NCI-H1694 treated with DMSO at 0.1 percent for 48 hours (cell line): ENCODE results near the gene XIRP1.

Experiments
- DNase-seq: peaks from one replicate; lab custom pipeline; 2025; lab: John Stamatoyannopoulos, UW

Gene XIRP1

DNA sequence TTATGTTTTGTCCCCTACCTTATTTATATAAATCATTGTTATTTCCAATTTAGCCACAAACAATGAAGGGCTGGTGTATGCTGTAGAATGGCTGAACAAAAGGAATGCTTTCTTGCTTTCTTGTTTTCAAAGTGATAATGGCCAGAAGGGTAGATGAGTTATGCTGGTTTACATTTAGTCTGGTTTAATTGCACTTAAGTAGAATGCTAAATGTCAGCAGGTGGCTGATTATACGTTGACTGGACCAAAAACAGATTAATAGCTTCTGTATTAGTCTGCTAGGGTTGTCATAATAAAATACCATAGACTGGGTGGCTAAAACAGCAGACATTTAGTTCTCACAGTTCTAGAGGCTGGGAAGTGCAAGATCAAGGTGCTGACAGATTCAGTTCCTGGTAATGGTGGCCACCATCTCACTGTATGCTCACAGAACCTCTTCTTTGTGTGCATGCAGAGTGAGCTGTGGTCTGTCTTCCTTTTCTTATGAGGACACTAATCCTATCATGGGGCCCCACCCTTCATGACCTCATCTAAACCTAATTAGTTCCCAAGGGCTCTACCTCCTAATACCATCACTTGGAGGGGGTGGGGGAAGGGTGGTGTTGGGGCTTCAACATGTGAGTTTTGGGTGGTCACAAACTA, 17.1 kb upstream of the XIRP1 start:
- DNase-seq: no peak

DNA sequence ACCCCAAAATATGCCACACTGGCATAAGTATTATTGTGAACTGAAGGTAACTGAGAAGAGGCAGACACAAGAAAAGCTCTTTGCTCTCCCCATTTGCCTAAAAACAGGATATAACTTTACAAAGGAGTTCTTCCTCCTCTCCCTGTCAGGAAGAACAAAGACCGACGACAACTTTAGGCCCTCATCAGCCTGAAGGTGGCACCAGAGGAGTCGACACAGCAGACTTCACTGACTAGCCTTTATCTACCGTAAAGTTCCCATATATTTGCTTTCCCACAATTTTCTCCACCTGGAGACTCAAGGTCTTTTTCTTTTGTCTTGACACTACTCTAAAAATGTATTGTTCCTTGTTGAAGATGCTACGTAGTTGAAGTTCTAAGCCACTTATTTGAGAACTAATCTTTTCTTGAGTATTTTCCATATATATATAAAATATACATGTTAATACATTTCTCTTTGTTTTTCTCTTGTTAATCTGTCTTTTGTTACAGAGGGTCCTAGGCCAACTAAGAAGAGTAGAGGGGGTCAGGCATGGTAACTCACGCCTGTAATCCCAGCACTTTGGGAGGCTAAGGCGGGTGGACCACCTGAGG, 16.2 kb upstream of the XIRP1 start:
- no peak for DNase-seq

DNA sequence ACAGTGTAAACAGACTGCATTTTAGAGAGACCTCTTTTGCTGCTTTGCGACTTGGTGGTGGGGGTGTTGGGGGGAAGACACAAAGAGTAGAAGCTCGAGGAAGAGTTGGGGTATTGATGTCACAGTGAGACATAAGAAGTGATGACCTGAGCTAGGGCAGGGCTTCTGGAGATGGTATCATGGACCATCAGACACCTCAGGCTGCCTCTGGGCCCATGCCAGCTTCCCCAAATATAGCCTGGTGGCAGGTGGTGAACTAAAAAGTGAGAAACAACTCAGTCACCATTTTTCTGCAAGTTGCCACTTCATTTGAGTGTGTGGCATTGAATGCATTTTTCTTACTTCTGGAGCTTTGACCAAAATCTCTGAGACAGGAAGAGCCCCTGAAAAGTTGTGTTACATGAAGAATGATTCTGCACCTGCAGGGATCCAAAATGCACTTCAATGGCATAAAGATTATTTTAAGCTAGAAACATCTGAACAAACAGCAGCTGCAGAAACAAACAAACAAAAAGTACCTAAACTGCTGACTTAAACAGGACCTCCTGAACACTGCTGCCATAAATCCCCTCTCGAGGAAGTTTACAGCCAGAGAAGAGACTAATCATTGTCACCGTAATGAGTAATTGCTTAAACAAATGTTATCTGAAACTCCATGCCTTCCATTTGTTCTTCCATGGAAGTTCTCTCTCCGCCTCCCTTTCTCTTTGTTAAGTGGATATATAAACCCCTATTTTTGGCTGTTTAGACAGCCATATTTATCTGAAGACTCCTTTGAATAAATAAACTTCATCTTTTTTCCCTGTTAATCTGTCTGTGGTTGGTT, 15.2 kb upstream of the XIRP1 start:
- no peak for DNase-seq

DNA sequence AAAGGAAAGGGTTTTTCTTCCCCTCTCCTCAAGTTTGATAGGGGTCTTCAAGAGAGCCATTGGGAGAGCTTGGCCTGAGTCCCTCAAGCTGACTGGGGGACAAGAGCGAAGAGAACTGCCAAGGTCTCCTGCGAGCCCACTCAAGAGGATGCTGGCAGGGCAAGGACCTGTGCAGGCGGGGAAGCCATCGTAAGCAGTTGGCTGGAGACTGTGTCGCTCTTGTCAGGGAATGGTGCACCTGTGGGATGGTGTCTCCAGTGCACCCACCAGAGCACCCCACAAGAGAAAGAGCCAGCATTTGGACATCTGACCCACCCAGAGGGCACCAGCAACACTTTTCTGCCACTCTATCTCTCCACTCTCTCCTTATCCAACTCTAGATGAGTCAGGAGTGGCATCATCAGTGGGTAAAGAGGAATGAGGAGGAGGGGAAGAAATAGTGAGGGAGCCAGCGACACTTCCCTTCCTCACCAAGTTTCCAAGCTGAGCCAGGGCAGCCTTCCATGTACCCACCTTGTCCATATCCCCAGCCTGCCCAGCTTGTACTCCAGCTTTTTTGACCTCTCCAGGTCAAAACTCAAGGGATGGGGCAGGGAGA, 13.6 kb upstream of the XIRP1 start:
- no peak for DNase-seq

DNA sequence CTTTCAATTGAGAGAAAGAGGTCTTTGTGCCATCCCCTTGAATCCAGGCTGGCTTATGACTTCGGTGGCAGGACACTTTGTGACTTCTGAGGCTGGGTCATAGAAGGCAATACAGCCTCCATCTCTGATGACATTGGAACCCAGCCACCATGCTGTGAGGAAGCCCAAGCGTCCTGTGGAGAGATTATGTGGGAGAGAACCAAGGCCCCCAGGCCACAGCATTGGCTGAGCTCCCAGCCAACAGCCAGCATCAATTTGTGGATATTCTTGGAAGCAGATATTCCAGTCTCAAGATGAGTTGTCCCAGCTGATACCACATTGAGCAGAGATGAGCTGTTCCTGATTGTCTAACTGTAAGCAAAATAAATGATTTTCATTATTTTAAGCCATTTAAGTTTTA, 12.7 kb upstream of the XIRP1 start:
- no peak for DNase-seq

DNA sequence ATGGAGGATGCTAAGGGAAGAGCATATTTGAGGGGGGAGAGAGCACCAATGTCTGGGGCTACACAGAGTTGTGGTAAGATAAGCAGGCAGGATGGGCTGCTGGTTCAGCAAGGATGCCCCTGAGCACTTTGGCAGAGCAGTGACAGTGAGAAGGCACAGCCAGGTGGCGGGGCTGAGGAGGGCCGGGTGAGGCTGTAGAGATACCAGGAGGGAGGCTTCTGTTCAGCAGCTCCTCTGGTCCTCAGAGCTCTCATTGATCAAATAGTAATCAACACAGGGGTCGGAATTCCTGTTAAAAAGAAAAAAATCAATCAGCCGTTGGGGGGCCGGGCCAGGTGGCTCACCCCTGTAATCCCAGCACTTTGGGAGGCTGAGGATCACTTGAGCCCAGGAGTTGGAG, 11.5 kb upstream of the XIRP1 start:
- DNase-seq: no peak

DNA sequence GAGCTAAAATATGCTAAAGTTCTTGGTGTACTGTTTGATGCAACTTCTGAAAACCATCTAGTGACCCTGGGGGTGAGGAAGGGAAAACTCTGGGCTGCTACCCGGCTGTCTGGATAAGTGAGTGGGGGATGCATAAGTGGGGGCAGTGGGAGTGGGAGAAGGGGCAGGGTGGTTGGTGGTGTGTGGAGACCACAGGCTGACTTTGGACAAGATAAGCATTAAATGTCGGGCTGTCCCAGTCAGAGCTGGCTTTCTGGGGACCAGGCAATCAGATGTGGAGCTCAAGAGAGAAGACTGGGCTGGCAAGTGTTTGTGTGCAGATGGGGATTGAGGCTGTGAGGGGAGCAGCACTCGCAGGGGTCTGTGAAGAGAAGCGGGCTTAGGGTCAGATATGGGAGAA, 11.0 kb upstream of the XIRP1 start:
- DNase-seq: no peak

DNA sequence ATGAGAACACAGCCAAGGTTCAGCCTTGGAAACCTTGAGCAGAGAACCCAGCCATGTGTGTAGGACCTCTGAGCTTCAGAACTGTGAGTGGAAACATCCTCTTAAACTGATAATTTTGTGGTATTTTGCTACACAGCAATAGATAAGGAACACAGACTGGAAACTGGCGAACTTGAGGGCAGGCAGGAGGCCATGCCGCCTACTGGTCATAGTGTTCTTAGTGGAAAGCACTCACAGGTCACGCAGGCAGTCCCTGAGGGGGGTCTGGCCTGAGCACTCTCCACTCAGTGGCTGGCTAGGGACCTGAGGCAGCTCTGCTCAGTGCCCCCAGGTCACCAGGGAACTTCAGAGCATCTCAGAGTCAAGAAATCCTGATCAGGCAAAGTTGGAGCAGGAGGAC, 9.7 kb upstream of the XIRP1 start:
- no peak for DNase-seq

DNA sequence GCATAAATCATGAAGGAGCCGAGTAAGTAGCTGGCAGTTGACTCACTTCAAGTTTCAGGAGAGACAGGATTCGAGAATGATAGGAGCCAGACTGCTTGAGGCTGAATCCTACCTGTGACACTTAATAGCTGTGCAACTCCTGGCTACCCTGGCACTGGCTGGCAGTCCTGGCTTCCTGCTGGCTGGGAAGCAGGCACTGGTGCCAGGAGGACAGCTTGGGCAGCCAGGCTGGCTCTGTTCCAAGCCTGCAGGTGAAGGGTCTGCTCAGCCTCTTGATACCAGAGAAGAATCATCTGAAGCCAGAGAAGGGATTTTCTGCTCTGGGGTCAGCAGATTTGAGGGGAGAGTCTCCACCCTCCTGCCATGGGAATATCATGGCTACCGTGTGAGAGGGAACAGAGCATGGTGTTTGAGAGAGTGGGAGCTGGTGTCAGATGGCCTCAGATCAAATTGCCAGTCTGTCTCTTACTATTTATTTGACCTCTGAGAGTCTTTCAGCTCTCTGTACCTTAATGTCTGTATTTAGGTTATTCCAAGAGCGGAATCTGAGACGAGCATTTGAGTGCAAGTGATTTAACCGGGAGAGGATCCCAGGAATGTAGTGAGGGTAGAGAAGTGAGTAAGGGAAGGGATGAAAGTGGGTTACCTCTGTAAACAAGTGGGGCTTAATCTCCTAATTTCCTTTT, 4.4 kb upstream of the XIRP1 start:
- DNase-seq: no peak

DNA sequence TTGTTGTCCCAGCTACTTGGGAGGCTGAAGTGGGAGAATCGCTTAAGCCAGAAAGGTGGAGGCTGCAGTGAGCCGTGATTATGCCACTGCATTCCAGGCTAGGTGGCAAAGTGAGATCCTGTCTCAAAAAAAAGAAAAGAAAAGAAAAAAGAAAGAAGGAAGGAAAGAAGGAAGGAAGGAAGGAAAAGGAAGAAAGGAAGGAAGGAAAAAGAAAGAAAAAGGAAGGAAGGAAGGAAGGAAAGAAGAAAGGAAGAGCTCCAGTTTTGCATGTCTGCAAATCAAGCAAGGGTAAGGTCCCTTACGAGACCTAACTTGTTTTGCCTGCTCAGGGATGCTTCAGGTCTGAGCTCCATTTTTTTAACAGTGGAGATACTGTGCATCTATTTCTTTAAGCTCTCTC, 3.6 kb upstream of the XIRP1 start:
- DNase-seq: no peak

DNA sequence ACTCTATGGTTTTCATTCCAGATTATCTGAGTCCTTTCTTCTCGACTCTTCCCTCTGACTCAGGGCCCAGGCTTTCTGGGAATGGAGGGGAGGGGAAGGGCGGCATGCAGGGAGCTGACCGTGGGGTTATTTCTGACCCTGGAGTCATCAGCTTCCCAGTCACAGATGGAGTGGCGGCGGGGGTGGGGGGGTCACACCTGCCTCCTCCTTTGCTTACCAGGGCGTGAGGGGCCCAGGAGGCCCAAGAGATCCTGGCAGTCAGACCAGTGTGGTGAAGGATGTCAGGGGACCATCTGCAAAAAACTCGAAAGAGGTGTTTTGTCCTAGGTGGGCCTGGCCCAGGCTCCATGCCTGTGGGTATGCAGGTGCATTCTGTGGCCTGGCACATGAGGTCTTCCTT, 996 bp upstream of the XIRP1 start:
- DNase-seq: no peak

DNA sequence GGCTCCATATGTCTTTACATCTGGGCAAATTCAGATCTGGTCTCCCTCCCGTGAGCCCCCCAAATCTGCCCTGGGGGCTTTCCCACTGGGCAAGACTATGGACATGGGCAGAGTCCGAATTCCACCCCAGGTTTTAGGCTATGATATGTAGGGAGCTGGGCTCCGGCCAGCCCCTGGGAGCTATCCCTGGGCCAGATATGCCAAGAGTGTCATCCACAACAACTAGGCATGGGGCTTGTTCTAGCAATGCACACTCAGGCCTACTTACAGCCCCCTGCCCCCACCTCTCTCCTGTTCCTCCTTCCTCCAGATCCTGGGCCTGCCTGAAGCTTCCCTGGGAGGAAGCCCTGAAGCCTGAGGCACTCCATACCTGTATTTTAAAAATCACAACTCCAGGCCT, 622 bp downstream of the XIRP1 start:
- no peak for DNase-seq

DNA sequence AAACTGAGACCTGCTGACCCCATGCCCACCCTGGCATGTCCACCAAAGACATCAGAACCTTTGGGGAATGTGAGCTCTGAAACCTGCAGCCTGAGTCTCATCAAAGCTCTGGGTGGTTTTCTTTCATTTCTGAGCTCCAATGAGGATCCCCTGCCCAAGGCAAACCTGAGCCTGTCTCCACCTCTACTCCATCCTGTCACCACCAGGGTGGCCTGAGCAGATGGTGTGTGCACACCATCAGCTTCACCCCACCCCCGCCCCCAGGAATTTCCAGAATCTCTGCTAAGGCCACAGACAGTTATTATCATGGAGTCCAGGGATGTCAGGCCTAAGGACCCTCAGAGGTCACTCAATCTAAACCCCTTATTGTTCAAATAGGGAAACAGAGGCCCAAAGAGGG, 1.3 kb downstream of the XIRP1 start:
- DNase-seq: no peak

DNA sequence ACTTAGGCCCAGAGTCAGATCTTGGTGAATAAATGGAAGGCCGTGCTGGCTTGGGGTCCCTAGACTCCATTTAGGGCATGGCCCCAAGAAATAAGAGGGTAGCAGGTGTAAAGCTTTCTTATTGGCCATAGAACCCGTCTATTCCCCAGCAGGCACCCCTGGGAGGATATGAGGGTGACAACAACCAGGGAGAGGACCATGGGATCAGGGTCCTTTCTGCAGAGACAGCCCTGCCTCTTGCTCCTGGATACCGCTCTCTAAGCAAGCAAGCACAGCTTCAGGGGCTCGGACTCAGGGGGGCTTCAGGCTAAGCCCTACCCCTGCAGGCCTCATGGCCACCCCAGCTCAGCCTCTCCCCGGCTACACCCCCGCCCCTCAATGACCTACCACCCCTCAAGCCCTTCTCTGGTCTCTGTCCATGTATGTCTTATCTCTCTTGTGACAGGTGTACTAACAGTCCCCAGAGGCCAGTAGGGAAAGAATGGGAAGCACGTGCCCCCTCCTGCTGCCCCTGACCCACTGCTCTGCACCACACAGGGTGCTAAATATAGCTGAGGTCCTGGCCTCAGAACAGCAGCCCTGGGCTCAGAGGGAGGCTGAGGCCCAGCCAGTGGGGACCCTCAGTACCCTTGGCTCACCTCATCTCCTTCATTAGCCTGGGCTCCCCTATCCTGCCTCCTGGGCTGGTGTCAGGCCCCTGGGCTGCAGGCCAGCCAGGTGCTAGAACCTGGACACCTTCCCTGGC, 1.9 kb downstream of the XIRP1 start:
- DNase-seq: no peak

DNA sequence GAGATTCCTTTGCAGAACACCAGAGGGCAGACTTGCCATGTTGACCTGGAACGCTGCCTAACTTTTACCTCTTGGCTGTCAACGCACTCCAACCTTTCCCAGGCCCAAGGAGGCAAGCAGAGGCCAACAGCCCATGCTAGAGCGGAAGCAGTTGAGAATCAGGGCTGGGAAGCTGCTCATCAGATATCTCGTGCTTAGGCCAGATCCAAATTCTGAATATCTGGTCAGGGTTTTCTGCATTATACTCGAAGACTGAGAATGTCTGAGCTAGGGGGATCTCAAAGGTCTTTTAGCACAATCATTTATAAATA, 2.5 kb downstream of the XIRP1 start:
- DNase-seq: peak; percentile 10

DNA sequence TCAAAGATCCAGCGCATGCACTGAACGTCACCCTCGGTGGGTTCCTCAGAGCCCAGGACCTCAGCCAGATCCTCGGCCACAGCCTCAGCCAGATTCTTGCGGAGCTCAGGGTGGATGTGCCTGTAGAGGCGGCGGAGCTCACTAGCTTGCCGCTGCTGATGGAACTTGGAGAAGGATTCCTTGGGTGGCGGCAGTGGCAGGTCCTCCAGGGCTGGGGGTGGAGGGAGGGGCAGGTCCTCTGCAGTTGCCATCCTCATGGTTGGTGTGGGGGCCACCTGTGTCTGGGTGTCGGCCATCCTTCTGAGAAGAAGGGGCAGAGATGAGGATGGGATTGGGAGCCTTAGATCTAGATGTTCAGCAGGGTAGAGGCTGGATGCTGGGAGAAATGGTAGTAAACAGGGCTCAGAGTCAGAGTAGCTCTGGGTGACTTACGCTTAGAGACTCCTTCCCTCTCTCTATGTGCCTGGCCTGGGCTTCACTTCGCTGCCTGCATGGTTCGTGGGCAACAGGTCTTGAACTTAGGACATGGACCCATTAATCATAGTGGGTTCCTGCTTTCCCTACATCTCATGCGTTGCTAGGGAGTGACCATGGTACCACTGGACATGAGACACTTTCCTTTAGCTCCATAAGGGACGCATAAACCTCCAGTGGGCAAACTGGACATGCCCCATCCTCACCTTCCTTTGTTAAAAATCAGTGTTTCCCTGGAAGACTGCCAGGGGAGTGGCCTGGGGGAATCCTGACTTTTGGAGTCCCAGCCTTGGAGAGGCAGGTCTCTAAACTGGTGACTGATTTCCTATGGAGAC, 3.0 kb downstream of the XIRP1 start:
- DNase-seq: no peak

DNA sequence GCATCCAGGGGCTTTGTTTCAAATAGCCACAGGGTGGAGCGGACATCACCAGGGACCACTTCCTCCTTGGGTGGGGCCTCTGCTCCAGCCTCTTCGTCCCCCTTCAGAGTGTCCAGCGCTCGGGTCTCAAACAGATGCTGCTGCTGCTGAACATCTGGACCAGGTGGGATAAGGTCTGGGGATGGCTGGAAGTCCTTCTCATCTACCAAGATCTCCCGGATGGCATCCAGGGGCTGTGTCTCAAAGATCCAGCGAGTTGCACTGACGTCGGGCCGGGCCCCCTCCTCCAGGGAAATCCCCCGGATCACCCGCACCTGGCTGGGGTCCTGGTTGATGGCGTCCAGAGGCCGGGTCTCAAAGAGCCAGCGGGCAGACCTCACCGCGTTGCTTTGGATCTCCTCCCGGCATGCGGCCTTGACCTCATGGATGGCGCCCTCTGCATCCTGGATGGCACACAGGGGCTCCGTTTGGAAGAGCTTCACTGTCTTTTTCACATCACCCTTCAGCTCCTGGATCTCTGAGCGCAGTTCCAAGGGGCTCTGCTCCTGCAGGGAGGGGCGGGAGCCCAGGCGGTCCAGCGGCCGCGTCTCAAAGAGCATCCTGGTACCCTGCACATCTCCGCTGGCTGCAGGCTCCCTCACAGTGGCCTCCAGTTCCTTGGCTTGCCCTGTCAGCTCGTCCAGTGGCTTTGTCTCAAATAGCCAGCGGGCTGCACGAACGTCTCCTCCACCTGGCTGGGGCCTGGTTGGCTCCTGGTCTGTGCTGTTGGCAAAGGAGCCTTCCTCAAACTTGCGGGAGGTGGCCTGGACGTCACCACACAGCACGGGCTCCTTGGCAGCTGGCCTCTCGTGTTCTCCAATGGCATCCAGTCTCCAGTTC, 3.9 kb downstream of the XIRP1 start:
- DNase-seq: no peak

DNA sequence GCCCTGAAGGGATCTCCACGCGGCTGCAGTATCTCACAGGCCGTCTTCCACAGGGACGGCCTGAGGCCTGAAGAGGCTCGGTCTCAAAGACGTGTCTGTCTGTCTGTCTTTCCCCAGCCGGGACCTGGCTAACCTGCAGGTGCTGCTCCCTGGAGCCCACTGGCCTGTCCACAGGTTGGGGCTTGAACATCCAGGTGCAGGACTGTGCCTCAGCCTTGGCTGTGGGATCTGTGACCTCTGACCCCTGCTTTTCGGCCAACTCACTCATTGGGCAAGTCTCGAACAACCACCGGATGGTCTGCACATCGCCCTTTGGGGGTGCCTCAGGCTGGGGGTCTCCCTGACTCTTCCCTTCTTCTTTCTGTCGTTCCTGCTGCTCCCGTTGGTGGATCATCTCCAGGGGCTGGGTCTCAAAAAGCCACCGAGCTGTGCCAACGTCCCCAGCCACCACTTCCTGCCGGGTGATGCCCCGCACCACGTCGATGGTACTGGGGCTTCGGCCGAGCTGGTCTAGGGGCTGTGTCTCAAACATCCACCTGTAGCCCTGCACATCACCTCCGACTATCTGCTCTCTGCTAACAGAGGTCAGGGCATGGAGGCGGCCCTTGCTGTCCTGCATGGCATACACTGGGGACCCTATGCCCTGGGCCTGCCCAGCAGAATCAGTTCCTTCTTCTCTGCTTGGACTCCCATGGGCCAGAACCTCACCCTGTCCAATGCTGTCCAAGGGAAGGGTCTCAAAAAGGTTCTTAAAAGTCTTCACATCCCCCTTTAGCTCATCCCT, 4.8 kb downstream of the XIRP1 start:
- DNase-seq: no peak

DNA sequence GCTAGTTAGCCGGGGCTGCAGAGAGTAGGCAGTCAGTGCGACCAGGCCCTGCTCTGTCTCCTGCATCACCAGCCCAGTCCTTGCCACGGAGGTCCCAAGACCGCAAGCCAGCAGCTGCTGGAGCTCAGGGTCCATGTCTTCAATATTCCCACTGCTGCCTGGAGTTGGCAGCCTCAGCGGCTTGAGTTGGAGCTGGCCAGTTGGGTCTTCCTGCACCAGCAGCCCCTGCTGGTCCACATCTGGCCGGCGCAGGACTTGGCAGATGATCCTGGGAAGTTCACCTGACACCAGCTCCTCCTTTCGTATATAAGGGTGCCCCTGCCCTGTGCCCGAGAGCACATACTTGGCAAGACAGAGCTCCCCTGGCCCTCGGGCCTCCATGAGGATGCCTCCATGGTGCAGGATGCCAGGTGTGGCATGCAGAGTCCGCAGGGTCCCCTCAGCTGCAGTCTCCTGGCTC, 5.7 kb downstream of the XIRP1 start:
- DNase-seq: no peak
